ENCODE measurements around the gene KPNA6.
"Not testable (repeated sequence)": the region's sequence is repeated elsewhere in the genome, so short reads cannot be mapped to it uniquely, and the experiment has no call there.

KPNA6 gene

DNA sequence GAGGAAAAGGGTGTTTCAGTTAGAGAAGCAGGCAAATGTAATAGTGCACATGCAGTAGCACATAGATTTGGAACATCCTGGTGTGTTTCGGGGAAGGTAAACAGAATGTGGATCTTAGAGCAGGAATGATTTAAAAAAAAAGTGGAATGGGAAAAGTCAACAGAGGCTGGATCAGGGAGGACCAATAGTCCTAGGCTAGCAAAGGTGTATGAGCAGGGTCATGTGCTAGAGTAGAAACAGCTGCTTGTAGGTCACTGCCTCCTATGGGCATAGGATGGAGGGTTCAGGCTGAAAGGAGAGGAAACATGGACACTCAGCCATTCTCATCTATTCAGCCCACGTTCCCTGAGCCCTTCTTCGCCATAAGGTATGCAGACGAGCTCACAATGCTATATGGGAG lies 3.7 kb upstream of the KPNA6 start:
- no peak overlapping the region for H3K9ac ChIP-seq (ENCODE audit: low read length)
- no peaks in the 10 kb centered on the region for H3K4me1 ChIP-seq (ENCODE audit: control insufficient read depth, low read depth, low read length)
- H3K36me3 ChIP-seq (ENCODE audit: control insufficient read depth, low read depth, low read length): peaks cover 10% of the 10 kb centered on the region
- no peak overlapping the region for H3K27ac ChIP-seq (ENCODE audit: low read length)
- H3K9me3 ChIP-seq (ENCODE audit: control insufficient read depth, low read depth, low read length): no peaks in the 10 kb centered on the region
- H3K4me3 ChIP-seq (ENCODE audit: low read length): no peak overlapping the region
- H3K27me3 ChIP-seq (ENCODE audit: control insufficient read depth, insufficient read depth, low read length): no peaks in the 10 kb centered on the region

DNA sequence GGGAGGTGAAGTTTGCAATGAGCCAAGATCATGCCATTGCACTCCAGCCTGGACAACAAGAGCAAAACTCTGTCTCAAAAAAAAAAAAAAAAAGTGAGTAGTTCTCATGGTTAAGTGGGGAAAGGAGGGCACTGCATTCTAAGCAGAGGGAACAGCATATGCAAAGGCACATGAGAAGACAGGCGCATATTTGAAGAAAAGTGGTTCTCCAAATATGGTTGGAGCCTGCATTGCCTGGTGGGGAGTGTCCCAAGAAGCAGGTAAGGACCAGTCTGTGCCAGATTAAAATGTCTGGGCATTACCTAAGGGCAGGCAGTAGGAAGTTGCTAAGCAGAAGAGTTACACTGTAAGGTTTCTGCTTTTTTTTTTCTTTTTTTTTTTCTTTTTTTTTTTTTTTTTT lies 2.5 kb upstream of the KPNA6 start:
- H3K27me3 ChIP-seq (ENCODE audit: control insufficient read depth, insufficient read depth, low read length): no peaks in the 10 kb centered on the region
- no peaks in the 10 kb centered on the region for H3K9me3 ChIP-seq (ENCODE audit: control insufficient read depth, low read depth, low read length)
- H3K9ac ChIP-seq (ENCODE audit: low read length): no peak overlapping the region
- no peak overlapping the region for H3K27ac ChIP-seq (ENCODE audit: low read length)
- no peaks in the 10 kb centered on the region for H3K4me1 ChIP-seq (ENCODE audit: control insufficient read depth, low read depth, low read length)
- H3K36me3 ChIP-seq (ENCODE audit: control insufficient read depth, low read depth, low read length): peaks cover 7% of the 10 kb centered on the region
- H3K4me3 ChIP-seq (ENCODE audit: low read length): no peak overlapping the region

DNA sequence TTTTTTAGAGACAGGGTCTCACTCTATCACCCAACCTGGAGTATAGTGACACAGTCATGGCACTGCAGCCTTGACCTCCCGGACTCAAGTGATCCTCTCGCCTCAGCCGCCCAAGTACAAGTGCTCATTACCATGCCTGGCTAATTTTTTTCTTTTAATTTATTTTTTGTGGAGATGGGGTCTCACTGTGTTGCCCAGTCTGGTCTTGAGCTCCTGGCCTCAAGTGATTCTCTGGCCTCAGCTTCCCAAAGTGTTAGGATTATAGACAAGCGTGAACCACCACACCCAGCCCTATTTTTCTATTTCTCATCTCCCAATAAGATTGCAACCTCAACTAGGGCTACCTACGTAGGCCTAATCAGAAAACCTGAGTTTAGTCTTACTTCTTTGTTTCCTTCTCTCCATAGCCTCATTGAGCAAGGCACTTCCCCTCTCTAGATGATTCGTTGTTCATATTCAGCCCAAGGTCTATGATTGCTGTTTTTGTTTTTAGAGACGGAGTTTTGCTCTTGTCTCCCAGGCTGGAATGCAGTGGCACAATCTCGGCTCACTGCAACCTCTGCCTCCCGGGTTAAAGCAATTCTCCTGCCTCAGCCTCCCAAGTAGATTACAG lies 1.1 kb upstream of the KPNA6 start:
- Histone ChIP-seq H3K9me3 (ENCODE audit: control insufficient read depth, low read depth, low read length) (no peaks in the 10 kb centered on the region), H3K9ac (ENCODE audit: low read length) (no peak overlapping the region), H3K27ac (ENCODE audit: low read length) (no peak overlapping the region)

DNA sequence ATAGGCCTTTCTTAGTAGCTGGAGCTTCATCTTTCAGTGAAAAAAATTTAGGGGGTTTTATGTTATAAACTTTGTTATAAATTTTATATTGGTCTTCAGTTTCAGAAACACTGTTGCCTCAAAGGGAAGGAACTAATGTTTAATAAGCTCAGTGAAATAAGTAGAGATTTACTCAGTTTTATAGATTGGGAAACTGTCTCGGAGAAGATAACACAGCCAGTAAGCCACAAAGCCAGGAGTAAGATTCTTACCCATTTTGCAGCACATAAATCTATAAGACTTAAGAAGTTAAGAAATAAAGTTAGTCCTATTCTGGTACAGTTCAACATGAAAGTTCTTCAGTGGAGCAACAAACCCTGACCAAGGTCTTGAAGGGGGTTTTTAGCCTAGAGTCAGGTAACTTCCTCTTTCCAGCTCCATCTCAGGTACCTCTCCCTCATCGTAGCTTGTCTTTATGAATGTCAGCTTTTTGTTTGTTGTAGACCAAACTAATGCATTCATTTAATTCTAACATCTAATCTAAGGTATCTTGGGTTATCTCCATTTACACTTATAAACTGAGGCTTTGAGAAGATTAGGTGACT lies 3.3 kb downstream of the KPNA6 start:
- H3K9ac ChIP-seq (ENCODE audit: low read length): no peak overlapping the region
- no peaks in the 10 kb centered on the region for H3K27me3 ChIP-seq (ENCODE audit: control insufficient read depth, insufficient read depth, low read length)
- H3K9me3 ChIP-seq (ENCODE audit: control insufficient read depth, low read depth, low read length): no peaks in the 10 kb centered on the region
- no peak overlapping the region for H3K4me3 ChIP-seq (ENCODE audit: low read length)
- H3K4me1 ChIP-seq (ENCODE audit: control insufficient read depth, low read depth, low read length): no peaks in the 10 kb centered on the region
- H3K36me3 ChIP-seq (ENCODE audit: control insufficient read depth, low read depth, low read length): no peaks in the 10 kb centered on the region
- H3K27ac ChIP-seq (ENCODE audit: low read length): no peak overlapping the region

More for the DNA sequence above, 1.1 kb upstream of the KPNA6 start:
- Histone ChIP-seq H3K36me3 (ENCODE audit: control insufficient read depth, low read depth, low read length) (peaks cover 4% of the 10 kb centered on the region), H3K4me1 (ENCODE audit: control insufficient read depth, low read depth, low read length) (no peaks in the 10 kb centered on the region), H3K4me3 (ENCODE audit: low read length) (no peak overlapping the region), H3K27me3 (ENCODE audit: control insufficient read depth, insufficient read depth, low read length) (no peaks in the 10 kb centered on the region)

DNA sequence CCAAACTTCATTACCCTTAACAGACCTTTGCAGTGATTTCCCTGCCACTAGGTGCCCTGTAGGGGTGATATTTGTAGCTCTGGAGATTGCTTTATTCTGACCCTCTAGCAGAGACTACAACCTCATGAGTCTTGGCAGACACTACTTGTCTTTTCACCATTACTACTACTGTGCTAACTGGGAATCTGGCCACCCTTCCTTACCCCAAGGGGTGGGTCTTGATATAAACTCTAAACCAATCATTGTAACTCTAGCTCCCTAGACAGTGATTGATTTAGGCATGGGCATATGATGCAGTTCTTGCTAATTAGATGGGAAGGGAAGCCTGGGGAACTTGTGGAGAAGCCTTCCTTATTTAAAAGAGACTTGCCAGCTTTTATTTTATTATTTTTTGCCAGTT lies 3.9 kb downstream of the KPNA6 start:
- H3K27ac ChIP-seq (ENCODE audit: low read length): no peak overlapping the region
- no peaks in the 10 kb centered on the region for H3K4me1 ChIP-seq (ENCODE audit: control insufficient read depth, low read depth, low read length)

DNA sequence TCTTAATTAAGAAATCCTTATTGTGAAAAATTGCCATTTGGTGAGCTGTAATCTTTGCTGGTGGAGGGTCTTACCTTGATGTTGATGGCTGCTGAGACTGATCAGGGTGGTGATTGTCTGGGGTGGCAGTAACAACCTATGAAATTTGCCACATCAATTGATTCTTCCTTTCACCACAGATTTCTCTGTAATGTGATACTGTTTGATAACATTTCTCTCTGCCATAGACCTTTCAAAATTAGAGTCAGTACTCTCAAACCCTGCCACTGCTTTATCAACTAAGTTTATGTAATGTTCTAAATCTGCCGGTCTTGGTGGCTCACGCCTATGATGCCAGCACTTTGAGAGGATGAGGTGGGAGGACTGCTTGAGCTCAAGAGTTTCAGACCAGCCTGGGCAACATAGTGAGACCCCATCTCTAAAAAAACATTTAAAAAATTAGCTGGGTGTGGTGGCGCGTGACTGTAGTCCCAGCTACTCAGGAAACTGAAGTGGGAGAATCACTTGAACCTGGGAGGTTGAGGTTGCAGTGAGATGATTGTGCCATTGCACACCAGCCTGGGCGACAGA lies 5.0 kb downstream of the KPNA6 start:
- no peak overlapping the region for H3K27ac ChIP-seq (ENCODE audit: low read length)
- no peaks in the 10 kb centered on the region for H3K9me3 ChIP-seq (ENCODE audit: control insufficient read depth, low read depth, low read length)
- no peaks in the 10 kb centered on the region for H3K36me3 ChIP-seq (ENCODE audit: control insufficient read depth, low read depth, low read length)
- no peaks in the 10 kb centered on the region for H3K4me1 ChIP-seq (ENCODE audit: control insufficient read depth, low read depth, low read length)
- no peak overlapping the region for H3K9ac ChIP-seq (ENCODE audit: low read length)
- no peak overlapping the region for H3K4me3 ChIP-seq (ENCODE audit: low read length)
- H3K27me3 ChIP-seq (ENCODE audit: control insufficient read depth, insufficient read depth, low read length): no peaks in the 10 kb centered on the region

More for the DNA sequence above, 3.9 kb downstream of the KPNA6 start:
- Histone ChIP-seq H3K36me3 (ENCODE audit: control insufficient read depth, low read depth, low read length) (no peaks in the 10 kb centered on the region), H3K27me3 (ENCODE audit: control insufficient read depth, insufficient read depth, low read length) (no peaks in the 10 kb centered on the region), H3K4me3 (ENCODE audit: low read length) (no peak overlapping the region), H3K9me3 (ENCODE audit: control insufficient read depth, low read depth, low read length) (no peaks in the 10 kb centered on the region), H3K9ac (ENCODE audit: low read length) (no peak overlapping the region)

DNA sequence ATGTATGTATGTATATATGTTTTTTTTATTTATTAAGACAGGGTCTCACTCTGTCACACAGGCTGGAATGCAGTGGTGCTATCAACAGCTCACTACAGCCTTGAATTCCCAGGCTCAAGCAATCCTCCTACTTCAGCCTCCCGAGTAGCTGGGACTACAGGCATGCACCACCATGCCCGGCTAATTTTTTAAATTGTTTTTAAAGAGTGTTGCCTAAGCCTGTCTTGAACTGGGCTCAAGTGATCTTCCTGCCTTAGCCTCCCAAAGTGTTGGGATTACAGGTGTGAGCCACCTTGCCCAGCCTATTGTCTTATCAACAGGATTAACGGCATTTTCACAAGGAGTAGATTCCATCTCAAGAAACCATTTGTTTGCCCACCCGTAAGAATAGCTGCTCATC lies 5.6 kb downstream of the KPNA6 start:
- not testable (repeated sequence) for H3K9ac ChIP-seq (ENCODE audit: low read length); H3K27ac ChIP-seq (ENCODE audit: low read length); H3K9me3 ChIP-seq (ENCODE audit: control insufficient read depth, low read depth, low read length); H3K36me3 ChIP-seq (ENCODE audit: control insufficient read depth, low read depth, low read length); H3K4me1 ChIP-seq (ENCODE audit: control insufficient read depth, low read depth, low read length); H3K4me3 ChIP-seq (ENCODE audit: low read length); H3K27me3 ChIP-seq (ENCODE audit: control insufficient read depth, insufficient read depth, low read length)

DNA sequence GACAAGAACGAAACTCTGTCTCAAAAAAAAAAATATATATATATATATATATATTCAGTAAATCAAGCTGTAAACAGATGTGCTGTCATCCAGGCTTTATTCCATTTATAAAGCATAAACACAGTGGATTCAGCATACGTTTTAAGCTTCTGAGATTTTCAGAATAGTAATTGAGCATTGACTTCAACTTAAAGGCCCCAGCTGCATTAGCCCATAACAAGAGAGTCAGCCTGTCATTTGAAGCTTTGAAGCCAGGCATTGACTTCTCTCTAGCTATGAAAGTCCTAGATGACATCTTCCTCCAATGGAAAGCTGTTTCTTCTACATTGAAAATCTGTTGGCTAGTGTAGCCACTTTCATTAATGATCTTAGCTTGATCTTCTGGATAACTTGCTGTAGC lies 6.6 kb downstream of the KPNA6 start:
- Histone ChIP-seq H3K27ac (ENCODE audit: low read length) (no peak overlapping the region), H3K9me3 (ENCODE audit: control insufficient read depth, low read depth, low read length) (no peaks in the 10 kb centered on the region), H3K9ac (ENCODE audit: low read length) (no peak overlapping the region), H3K27me3 (ENCODE audit: control insufficient read depth, insufficient read depth, low read length) (no peaks in the 10 kb centered on the region), H3K4me1 (ENCODE audit: control insufficient read depth, low read depth, low read length) (no peaks in the 10 kb centered on the region), H3K4me3 (ENCODE audit: low read length) (no peak overlapping the region), H3K36me3 (ENCODE audit: control insufficient read depth, low read depth, low read length) (no peaks in the 10 kb centered on the region)

DNA sequence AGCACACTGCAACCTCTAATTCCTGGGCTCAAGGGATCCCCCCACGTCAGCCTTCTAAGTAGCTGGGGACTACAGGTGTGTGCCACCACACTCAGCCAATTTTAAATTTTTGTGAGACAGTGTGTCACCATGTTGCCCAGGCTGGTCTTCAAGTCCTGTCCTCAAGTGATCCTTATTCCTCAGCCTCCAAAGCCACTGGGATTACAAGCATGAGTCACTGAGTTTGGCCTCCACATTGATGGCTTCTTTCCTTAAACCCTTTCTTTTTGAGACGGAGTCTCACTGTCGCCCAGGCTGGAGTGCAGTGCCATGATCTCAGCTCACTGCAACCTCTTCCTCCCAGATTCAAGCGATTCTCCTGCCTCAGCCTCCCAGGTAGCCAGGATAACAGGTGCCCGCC lies 7.6 kb downstream of the KPNA6 start:
- Histone ChIP-seq H3K9me3 (ENCODE audit: control insufficient read depth, low read depth, low read length) (no peaks in the 10 kb centered on the region), H3K36me3 (ENCODE audit: control insufficient read depth, low read depth, low read length) (no peaks in the 10 kb centered on the region), H3K9ac (ENCODE audit: low read length) (no peak overlapping the region), H3K27ac (ENCODE audit: low read length) (no peak overlapping the region), H3K4me1 (ENCODE audit: control insufficient read depth, low read depth, low read length) (no peaks in the 10 kb centered on the region), H3K4me3 (ENCODE audit: low read length) (no peak overlapping the region), H3K27me3 (ENCODE audit: control insufficient read depth, insufficient read depth, low read length) (no peaks in the 10 kb centered on the region)

DNA sequence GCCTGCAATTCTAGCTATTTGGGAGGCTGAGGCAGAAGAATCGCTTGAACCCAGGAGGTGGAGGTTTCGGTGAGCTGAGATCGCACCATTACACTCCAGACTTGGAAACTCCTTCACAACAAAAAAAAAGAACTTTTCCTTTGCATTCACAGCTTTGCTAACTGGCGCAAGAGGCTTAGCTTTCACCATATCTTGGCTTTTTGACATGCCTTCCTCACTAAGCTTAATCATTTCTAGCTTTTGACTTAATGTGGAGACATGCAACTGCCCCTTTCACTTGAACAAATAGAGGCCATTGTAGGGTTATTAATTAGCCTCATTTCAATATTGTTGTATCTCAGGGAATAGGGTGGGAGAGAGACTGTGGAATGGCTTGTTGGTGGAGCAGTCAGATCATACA lies 8.7 kb downstream of the KPNA6 start:
- Histone ChIP-seq H3K9ac (ENCODE audit: low read length) (no peak overlapping the region), H3K27me3 (ENCODE audit: control insufficient read depth, insufficient read depth, low read length) (no peaks in the 10 kb centered on the region), H3K27ac (ENCODE audit: low read length) (no peak overlapping the region), H3K4me3 (ENCODE audit: low read length) (no peak overlapping the region), H3K36me3 (ENCODE audit: control insufficient read depth, low read depth, low read length) (no peaks in the 10 kb centered on the region), H3K9me3 (ENCODE audit: control insufficient read depth, low read depth, low read length) (no peaks in the 10 kb centered on the region), H3K4me1 (ENCODE audit: control insufficient read depth, low read depth, low read length) (no peaks in the 10 kb centered on the region)

DNA sequence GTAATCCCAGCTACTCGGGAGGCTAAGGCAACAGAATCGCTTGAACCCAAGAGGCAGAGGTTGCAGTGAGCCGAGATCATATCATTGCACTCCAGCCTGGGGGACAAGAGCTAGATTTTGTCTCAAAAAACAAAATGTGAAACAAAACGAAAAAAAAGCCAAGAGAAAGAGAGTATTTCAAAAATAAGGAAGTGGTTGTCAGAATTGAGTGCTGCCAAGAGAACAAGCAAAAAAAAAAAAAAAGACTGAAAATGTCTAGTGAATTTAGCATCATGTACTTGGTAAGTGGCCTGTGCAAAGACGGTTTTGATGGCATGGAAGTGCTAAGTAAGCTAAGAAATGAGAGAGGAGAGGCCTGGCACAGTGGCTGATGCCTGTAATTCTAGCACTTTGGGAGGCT lies 14.3 kb downstream of the KPNA6 start:
- Histone ChIP-seq H3K4me3 (ENCODE audit: low read length) (no peak overlapping the region), H3K9me3 (ENCODE audit: control insufficient read depth, low read depth, low read length) (no peaks in the 10 kb centered on the region), H3K27me3 (ENCODE audit: control insufficient read depth, insufficient read depth, low read length) (no peaks in the 10 kb centered on the region), H3K27ac (ENCODE audit: low read length) (no peak overlapping the region), H3K4me1 (ENCODE audit: control insufficient read depth, low read depth, low read length) (peaks cover 5% of the 10 kb centered on the region), H3K9ac (ENCODE audit: low read length) (no peak overlapping the region), H3K36me3 (ENCODE audit: control insufficient read depth, low read depth, low read length) (no peaks in the 10 kb centered on the region)

DNA sequence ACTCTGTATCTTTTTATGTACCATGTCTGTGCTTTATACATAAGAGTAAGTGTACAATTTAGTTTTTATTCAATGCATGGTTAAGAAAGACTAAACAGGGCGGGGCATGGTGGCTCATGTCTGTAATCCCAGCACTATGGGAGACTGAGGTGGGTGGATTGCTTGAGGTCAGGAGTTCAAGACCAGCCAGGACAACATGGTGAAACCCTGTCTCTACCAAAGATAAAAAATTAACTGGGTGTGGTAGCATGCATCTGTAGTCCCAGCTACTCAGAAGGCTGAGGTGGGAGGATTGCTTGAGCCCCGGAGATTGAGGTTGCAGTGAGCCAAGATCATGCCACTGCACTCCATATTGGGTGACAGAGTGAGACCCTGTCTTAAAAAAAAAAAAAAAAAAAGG lies 15.5 kb downstream of the KPNA6 start:
- not testable (repeated sequence) for H3K9me3 ChIP-seq (ENCODE audit: control insufficient read depth, low read depth, low read length); H3K9ac ChIP-seq (ENCODE audit: low read length); H3K4me3 ChIP-seq (ENCODE audit: low read length); H3K27ac ChIP-seq (ENCODE audit: low read length); H3K27me3 ChIP-seq (ENCODE audit: control insufficient read depth, insufficient read depth, low read length); H3K36me3 ChIP-seq (ENCODE audit: control insufficient read depth, low read depth, low read length)
- peaks cover 11% of the 10 kb centered on the region for H3K4me1 ChIP-seq (ENCODE audit: control insufficient read depth, low read depth, low read length)
